ENCODE measurements around the gene HYDIN.
"Not testable (repeated sequence)": the region's sequence is repeated elsewhere in the genome, so short reads cannot be mapped to it uniquely, and the experiment has no call there.

The HYDIN gene

GRCh38 chr16:70851299-70851698, 379.2 kb downstream of the HYDIN start:
- DNase-seq (ENCODE audit: low read depth): peak; percentile 16

- not testable (repeated sequence) for DNase-seq (ENCODE audit: low read depth)
Observed at GRCh38 chr16:70823498-70824118, 406.9 kb downstream of the HYDIN start.

DNA sequence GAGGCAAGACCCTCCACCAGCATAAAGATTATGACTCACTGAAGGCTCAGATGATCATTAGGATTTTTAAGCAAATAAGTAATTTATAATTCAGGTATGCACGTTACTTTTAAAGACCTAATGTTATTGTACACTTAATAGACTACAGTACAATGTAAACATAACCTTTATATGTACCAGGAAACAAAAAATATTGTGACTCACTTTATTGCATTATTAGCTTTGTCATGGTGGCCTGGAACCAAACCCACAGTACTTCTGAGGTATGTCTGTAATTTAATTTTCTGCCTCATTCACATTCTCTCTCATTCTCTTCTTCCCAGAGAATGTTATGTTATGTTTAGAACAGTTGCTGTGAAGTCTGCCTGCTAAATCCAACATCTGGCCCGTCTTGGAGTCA, 407.8 kb downstream of the HYDIN start:
- not testable (repeated sequence) for DNase-seq (ENCODE audit: low read depth)

GRCh38 chr16:70818088-70818487, 412.4 kb downstream of the HYDIN start:
- not testable (repeated sequence) for DNase-seq (ENCODE audit: low read depth)

DNA sequence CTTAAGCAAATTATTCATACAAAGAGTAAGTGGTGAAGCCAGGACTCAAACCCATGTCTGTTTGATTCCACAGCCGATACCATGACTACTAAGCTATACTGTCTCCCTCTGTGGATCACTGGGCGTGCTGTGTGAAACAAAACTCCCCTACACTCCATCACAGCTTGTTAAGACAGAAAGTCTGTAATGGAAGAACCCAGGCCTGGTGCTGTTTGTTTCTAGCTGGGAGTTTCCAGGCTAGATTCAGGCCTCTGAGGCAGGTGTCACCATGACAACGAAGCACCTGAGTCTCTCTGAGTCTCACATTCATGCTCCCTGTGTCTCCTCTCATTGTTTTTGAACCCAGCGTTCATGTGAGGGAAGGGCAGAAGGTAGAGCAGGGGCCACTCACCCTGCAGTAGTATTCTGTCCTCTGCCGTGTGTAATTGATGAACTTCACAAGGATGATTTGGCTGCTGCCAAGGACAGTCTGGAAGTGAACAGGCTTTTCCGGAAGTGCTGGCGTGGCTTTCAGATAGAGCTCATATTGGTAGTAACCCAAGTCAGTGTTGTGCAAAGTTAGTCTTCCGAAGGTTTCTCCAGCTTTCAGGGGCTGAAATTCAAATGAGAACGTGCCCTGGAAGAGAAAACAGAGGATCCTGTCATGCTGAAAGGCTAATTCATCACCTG, 421.0 kb downstream of the HYDIN start:
- no peak for DNase-seq (ENCODE audit: low read depth)

GRCh38 chr16:70808371-70808770, 422.2 kb downstream of the HYDIN start:
- no peak for DNase-seq (ENCODE audit: low read depth)

DNA sequence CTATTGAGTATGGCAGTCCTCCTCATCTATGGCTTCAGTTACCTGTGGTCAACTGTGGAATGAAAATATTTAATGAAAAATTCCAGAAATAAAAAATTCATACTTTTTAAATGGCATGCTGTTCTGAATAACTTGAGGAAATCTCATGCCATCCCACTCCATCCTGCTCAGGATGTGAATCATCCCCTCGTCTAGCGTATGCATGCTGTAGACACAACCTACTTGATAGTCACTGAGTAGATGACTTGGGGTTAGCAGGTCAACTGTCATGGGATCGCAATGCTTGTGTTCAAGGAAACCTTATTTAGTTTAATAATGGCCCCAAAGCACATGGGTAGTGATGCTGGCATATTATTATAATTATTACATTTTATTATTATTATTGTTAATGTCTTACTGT, 424.7 kb downstream of the HYDIN start:
- DNase-seq (ENCODE audit: low read depth): peak; percentile 78

- no peak for DNase-seq (ENCODE audit: low read depth)
Observed at GRCh38 chr16:70805380-70805779, 425.1 kb downstream of the HYDIN start.

DNA sequence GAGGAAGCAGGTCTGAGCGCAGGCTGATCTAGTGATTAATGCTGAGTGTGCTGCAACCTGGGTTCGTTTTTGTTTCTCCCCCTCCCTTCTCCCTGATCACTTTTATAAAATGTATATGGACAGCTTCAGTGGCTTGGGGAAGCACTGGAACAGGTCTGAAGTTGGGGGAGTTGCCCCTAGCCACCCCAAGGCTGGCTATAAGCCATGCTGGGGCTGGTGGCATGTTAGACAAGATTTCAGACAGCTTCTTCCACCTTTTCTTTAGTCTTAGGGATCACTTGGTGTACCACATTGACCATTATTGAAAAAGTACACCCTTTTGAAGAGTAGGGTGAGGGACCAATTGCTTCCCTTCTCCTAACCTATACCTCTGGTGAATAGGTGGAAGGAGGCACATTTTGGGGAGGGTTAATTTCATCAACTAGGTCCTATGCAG, 425.8 kb downstream of the HYDIN start:
- DNase-seq (ENCODE audit: low read depth): no peak

GRCh38 chr16:70804153-70804733, 426.3 kb downstream of the HYDIN start:
- DNase-seq (ENCODE audit: low read depth): peak; percentile 67

DNA sequence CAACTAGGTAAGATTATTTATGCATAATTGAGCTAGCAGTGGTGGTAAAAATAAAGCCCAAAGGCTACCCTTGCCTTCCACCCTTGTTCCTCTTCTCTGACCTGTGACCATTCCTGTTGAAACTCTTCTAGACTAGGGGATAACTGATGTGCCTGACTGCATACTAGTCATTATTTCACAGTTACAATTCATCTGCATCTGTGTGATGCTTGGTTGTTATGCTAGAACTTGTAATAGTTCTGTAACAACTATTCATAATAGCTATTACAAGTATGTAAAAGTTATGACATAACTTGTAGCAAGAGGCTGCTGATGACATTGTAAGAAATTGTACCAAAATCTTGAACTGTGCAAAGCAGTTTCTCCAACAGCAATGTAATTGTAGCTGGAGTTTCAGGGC, 427.2 kb downstream of the HYDIN start:
- DNase-seq (ENCODE audit: low read depth): no peak

DNA sequence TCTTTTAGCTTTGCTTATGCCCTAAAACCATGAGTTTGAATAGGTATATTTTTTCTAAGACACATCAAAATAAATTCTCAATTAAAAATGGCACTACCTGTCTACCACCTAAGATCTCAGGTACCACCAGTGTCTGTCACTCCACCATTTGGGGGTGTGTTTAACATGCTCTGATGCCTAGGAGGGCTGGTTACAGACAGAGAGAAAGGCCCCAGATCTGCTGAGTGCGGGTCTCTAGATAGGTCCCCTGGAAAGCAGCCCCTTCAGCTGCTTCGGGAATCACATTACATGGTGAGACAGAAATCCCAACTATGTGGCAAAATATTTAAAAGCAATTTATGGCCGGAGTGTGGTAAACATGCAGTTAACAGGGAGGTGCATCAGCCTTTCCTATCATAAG, 428.9 kb downstream of the HYDIN start:
- DNase-seq (ENCODE audit: low read depth): peak; percentile 26

DNA sequence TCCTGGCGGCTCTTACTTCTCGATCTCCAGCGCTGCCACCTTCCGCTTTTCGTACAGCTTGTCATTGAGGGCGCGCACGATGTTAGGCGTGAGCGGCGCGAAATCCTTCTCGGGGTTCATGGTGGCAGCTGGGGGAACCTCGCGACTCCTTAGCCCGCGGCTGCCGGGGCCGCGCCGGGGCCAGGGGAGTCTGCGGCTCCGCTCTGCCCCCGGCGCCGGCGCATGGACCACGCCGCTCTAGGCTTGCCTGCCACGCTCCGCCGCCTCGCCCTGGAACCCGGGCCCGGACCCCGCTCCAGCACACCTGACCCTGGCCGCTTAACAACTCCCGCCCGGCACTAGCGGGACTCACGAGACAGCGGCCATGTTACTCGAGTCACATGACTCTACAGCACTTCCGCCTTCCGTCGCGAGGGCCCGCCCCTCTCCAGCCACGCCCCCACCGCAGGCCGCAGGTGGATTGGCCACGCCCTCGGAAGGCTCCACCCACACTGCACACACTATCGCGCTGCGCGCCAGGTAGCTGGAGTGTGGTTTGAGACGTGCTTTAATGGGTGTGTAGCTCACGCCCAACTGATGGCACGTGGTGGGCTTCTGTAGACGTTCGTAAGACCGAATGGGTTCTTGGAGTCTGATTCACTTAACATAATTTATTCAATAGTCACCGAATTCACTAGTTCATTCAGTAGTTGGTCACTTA, 429.6 kb downstream of the HYDIN start, which contains the start of gene VAC14:
Gene VAC14 (minus strand): TSS at position 378 of the 700 bp plus-strand sequence. CDS start 258 bp downstream, at position 120.
- peak; percentile 82 for DNase-seq (ENCODE audit: low read depth)

DNA sequence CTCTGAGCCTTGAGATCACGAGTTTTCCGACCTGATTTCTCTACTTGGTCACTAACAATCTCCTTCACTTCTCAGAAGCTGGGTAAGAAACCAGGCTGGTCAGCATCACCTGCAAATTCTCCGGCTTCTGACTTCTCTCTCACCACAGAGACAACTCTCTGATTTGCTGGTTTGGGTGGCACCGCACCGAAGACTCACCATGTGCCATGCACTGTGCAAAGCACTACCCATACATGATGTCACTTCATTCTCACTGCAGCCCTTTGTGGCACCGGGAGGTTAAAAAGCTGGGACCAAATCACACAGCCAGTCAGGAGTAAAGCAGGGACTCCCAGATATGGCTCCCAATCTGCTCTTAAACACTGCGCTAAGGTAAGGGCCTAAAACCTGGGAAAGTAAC, 430.2 kb downstream of the HYDIN start:
- no peak for DNase-seq (ENCODE audit: low read depth)

GRCh38 chr16:70796301-70796700, 434.2 kb downstream of the HYDIN start:
- DNase-seq (ENCODE audit: low read depth): no peak

DNA sequence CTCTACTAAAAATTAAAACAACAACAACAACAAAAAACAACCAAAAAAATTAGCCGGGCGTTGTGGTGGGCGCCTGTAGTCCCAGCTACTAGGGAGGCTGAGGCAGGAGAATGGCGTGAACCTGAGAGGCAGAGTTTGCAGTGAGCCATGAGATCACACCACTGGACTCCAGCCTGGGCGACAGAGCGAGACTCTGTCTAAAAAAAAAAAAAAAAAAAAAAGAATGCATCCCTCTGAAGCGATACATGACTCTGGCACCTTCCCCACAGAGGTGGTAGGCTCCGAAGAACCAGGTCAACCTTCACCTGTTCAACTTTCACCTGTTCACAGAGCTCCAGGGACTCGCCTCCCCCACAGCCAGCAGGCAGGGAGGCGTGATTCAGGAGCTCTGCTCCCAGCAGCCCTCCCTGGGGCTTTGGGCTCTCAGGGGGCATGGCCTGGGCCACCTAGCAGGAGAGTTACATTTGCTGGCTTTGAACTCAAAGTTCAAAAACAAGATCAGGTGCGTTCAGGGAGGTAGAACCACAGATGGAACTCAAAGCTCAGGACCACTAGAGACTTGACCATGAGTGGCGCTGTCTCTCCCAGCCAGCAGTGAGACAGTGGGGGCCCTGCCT, 435.1 kb downstream of the HYDIN start:
- DNase-seq (ENCODE audit: low read depth): no peak

GRCh38 chr16:70793851-70794502, 436.5 kb downstream of the HYDIN start:
- no peak for DNase-seq (ENCODE audit: low read depth)

DNA sequence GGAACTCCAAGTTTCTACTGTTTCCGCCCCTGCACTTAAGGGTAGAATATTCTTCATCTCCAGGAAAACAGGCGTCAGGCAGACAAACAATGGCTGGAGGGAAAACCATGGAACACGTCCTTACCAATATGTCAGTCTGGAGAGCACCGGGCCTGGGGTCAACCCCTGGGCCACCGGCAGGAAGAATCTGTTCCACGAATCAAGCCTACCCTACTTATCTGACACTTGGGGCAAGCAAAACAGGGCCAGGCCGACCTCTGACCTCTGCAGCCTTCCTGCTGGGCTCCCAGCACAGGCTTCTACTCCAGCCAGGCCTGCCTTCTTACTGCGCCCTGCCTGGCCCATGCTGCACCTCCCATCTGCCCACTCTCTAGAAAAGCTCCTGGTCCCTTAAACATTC, 439.7 kb downstream of the HYDIN start:
- DNase-seq (ENCODE audit: low read depth): no peak

DNA sequence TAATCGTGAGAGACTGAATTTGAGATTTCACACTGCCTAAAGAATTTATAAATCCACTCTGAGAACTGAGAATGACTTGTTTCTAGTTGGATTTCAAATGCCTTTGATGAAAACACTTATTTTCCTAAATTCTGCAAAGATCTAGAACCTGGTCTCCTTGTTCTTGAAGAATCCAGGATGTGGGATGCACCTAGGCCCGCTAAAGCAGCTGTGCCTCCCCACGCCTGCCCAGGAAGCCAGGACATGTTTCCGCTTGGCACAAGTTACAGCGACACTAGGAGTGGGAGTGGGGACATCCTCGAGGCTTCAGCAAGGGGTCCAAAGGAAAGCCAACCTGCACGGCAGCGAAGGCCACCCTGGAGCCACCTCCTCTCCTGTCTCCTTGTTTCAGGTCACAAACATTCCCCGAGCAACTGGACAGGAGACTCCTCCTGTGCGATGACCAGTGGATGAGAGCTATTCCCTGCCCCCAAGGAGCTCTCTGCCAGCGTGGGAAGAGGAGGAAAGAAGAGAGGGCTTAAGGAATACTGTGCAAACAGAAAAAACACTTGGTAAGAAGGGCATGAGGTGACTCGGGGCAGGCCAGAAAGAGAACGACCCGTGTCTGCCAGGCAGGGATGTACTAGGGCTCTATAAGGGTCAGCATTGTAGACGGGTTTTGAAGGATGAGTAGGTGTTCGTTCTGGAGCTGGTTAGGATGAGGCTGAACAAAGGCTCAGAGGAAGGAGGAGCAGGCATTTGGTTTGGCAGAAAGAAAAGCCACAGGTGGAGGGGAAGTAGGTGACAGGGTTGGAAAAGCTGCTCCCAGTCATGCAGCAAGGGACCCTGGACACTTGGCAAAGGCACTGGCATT, 440.7 kb downstream of the HYDIN start:
- no peak for DNase-seq (ENCODE audit: low read depth)

GRCh38 chr16:70788668-70789594, 441.6 kb downstream of the HYDIN start:
- peak; percentile 62 for DNase-seq (ENCODE audit: low read depth)

Data from EH (cell line).